Measurements from ENCODE around the gene SEZ6.

- no peak for TF ChIP-seq CTCF (IDR thresholded peaks at IDR 0.05)
- TF ChIP-seq POLR2AphosphoS5 (IDR thresholded peaks at IDR 0.05; ENCODE audit: insufficient read depth in 1 of 2, low read depth in 1 of 2), result no peak
These were observed 44.4 kb downstream of the SEZ6 start for GRCh38 chr17:28961391-28961790.

All from vagina (tissue), 2 donors.